GM12875 (cell line): ENCODE data around the gene FAM3D.
A peak's percentile ranks its signal among the peaks of the same experiment; 100 is the strongest.

Source experiments
- H3K4me3 ChIP-seq: one replicate; pipeline ENCODE4 v1.5.1; 2011; ENCODE audit warnings: low read depth, low read length, control low read depth
- TF ChIP-seq, protein P1 (sequence below): IDR thresholded peaks from 2 replicates; pipeline ENCODE4 v1.5.1; 2011; ENCODE audit warnings: low read depth, mild to moderate bottlenecking, control low read depth, inconsistent platforms, low read length, moderate library complexity, borderline replicate concordance; ENCODE audit not compliant: insufficient read depth

Gene FAM3D

GRCh38 chr3:58639842-58640241 is 26.7 kb downstream of the FAM3D start:
- TF ChIP-seq, protein P1, sequence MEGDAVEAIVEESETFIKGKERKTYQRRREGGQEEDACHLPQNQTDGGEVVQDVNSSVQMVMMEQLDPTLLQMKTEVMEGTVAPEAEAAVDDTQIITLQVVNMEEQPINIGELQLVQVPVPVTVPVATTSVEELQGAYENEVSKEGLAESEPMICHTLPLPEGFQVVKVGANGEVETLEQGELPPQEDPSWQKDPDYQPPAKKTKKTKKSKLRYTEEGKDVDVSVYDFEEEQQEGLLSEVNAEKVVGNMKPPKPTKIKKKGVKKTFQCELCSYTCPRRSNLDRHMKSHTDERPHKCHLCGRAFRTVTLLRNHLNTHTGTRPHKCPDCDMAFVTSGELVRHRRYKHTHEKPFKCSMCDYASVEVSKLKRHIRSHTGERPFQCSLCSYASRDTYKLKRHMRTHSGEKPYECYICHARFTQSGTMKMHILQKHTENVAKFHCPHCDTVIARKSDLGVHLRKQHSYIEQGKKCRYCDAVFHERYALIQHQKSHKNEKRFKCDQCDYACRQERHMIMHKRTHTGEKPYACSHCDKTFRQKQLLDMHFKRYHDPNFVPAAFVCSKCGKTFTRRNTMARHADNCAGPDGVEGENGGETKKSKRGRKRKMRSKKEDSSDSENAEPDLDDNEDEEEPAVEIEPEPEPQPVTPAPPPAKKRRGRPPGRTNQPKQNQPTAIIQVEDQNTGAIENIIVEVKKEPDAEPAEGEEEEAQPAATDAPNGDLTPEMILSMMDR, result no peak

DNA sequence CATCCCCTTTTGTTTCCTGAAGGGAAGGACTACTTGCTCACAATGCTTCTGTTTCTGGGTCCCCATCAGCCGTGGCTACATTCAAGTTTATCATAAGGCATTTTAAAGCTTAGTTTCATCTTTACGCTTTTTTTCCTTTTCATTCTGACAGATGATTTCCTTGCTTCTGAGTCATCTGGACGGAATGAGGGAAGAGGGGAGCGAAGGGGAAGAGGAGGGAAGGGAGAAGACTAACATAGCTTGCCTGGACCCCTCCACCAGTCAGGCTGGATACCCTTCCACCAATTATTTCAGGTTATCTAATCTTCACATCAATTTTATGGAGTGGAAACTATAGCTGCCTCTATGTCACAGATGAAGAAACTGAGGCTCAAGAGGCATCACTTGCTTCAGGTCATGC is 27.6 kb downstream of the FAM3D start:
- H3K4me3 ChIP-seq, result no peak overlapping the region
- TF ChIP-seq, protein P1, result no peak

More at GRCh38 chr3:58639842-58640241, 26.7 kb downstream of the FAM3D start:
- no peak overlapping the region for H3K4me3 ChIP-seq

DNA sequence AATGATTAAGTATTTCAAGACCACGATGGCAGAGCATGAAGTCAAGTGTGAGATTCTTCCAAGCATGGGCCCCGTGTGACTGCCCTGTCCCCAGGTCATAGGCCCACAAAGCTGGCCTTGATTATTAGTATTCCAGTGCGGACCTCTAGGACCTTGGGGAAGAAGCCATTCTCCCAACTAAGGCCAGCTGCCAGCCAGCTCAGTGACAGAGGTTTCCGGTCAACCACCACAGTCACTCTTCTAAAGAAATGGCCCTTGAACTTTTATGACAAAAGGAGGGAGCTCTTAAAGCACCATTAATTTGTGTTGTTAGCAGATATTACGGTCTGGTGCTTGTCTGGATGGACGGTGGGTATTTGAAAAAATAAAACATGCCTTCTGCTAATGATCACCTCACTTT is 28.0 kb downstream of the FAM3D start:
- TF ChIP-seq, protein P1, result no peak
- no peak overlapping the region for H3K4me3 ChIP-seq

DNA sequence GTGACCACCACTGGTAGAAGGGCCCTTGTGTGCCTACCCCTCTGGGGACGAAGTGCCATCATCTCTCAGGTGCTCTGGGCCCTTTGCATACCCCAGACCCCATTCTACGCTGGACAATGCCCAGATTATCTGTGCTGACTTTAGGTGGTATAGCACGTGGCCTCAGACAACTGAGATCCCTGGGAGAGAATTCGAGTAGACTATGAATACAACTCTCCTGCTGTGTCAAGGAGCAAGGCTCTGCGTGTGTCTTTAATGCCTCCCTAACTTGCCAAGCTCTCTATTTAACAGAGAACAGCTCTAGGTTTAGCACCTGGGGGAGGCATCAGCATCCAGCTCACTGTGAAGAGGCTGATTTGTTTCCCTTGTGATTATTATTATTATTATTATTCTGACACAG is 29.1 kb downstream of the FAM3D start:
- TF ChIP-seq, protein P1, result no peak
- no peak overlapping the region for H3K4me3 ChIP-seq

GRCh38 chr3:58635371-58636285 is 30.9 kb downstream of the FAM3D start:
- no peak overlapping the region for H3K4me3 ChIP-seq
- TF ChIP-seq, protein P1, result 0 out of 2 replicates have a peak, but pooled peaks have one; percentile 11

GRCh38 chr3:58633157-58633865 is 33.3 kb downstream of the FAM3D start:
- H3K4me3 ChIP-seq, result no peak overlapping the region
- TF ChIP-seq, protein P1, result no peak

- no peak overlapping the region for H3K4me3 ChIP-seq
- TF ChIP-seq, protein P1, result no peak
Observed at GRCh38 chr3:58631742-58632141, 34.8 kb downstream of the FAM3D start.
